HepG2 (cell line): Measurements from ENCODE around the gene CACTIN.

Experiments
- CTCF ChIP-seq: sonication (generic); formaldehyde crosslinking; IDR thresholded peaks from 2 replicates; pipeline ENCODE4 v1.5.0; 2020; ENCODE audit warnings: mild to moderate bottlenecking, missing genetic modification reagents, moderate library complexity
- YY1 ChIP-seq: IDR thresholded peaks from 2 replicates; pipeline ENCODE4 v1.6.1; 2011; ENCODE audit warnings: low read length, low read depth, moderate library complexity, mild to moderate bottlenecking; ENCODE audit not compliant: insufficient read depth, insufficient replicate concordance
- TF ChIP-seq, protein P1 (sequence below): sonication (generic); formaldehyde crosslinking; IDR thresholded peaks from 2 replicates; pipeline ENCODE4 v1.5.1; 2020; ENCODE audit warnings: mild to moderate bottlenecking, missing genetic modification reagents, moderate library complexity

DNA sequence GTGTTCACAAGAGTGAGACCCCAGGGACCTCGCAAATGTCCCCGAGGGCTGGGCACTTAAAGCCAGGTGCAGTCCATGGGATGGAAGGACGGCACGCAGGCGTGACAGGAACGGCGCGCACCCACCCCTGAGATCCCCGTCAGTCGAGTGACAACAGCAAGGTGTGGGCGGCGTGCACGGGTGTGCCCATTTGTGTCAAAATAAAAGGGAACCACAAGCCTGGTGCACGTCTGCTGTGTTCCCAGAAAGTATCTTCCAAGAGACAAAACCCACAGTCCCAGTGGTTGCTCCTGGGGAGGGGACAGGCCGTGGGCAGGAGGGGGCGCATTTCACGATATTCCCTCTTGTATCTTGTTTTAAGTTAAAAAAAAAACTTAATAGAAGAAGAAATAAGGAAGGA lies 15.7 kb upstream of the CACTIN start:
- TF ChIP-seq, protein P1, sequence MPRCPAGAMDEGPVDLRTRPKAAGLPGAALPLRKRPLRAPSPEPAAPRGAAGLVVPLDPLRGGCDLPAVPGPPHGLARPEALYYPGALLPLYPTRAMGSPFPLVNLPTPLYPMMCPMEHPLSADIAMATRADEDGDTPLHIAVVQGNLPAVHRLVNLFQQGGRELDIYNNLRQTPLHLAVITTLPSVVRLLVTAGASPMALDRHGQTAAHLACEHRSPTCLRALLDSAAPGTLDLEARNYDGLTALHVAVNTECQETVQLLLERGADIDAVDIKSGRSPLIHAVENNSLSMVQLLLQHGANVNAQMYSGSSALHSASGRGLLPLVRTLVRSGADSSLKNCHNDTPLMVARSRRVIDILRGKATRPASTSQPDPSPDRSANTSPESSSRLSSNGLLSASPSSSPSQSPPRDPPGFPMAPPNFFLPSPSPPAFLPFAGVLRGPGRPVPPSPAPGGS (CRISPR knock-in tag), result no peak
- no peak for TF ChIP-seq YY1
- no peak for TF ChIP-seq CTCF (CRISPR knock-in tag)
